ENCODE results near the gene CACTIN. TPM values are rescaled to one million over a fixed set of nuclear protein-coding genes. Genes with fewer than 3 reads are reported as not detected.

CACTIN gene
- total RNA-seq, 1 donor from 2014 or later, result 10.5 TPM

- ATAC-seq, result no peak
Observed at GRCh38 chr19:3608750-3609322, 17.8 kb downstream of the CACTIN start.

GRCh38 chr19:3608079-3608641 is 18.4 kb downstream of the CACTIN start:
- no peak for ATAC-seq

GRCh38 chr19:3607303-3608078 is 19.1 kb downstream of the CACTIN start:
- peak; percentile 30 for ATAC-seq

- ATAC-seq, result peak; percentile 35
Observed at GRCh38 chr19:3606690-3607289, 19.8 kb downstream of the CACTIN start, which contains the start of gene TBXA2R. TSS of gene TBXA2R (minus strand) at chr19:3606875. CDS start at chr19:3600634, 6,241 bp downstream.

- peak; percentile 61 for ATAC-seq
Observed at GRCh38 chr19:3606174-3606689, 20.4 kb downstream of the CACTIN start.

GRCh38 chr19:3605770-3606169 is 20.8 kb downstream of the CACTIN start:
- no peak for ATAC-seq

GRCh38 chr19:3605361-3605760 is 21.2 kb downstream of the CACTIN start:
- ATAC-seq, result no peak

GRCh38 chr19:3604987-3605343 is 21.6 kb downstream of the CACTIN start:
- no peak for ATAC-seq

GRCh38 chr19:3604227-3604986 is 22.2 kb downstream of the CACTIN start:
- no peak for ATAC-seq

- no peak for ATAC-seq
Observed at GRCh38 chr19:3603121-3603811, 23.3 kb downstream of the CACTIN start.

GRCh38 chr19:3601021-3601420 is 25.6 kb downstream of the CACTIN start:
- ATAC-seq, result no peak

- ATAC-seq, result peak; percentile 12
Observed at GRCh38 chr19:3599776-3600187, 26.8 kb downstream of the CACTIN start.

GRCh38 chr19:3595521-3596061 is 31.0 kb downstream of the CACTIN start:
- ATAC-seq, result no peak

- peak; percentile 20 for ATAC-seq
Observed at GRCh38 chr19:3593156-3593555, 33.4 kb downstream of the CACTIN start.

- no peak for ATAC-seq
Observed at GRCh38 chr19:3591876-3592613, 34.5 kb downstream of the CACTIN start.

- no peak for ATAC-seq
Observed at GRCh38 chr19:3590991-3591659, 35.5 kb downstream of the CACTIN start.

GRCh38 chr19:3589949-3590348 is 36.6 kb downstream of the CACTIN start:
- ATAC-seq, result no peak

GRCh38 chr19:3589439-3589838 is 37.2 kb downstream of the CACTIN start:
- ATAC-seq, result no peak

GRCh38 chr19:3586707-3587346 is 39.8 kb downstream of the CACTIN start:
- ATAC-seq, result peak; percentile 14

Measured in esophagus mucosa (tissue), 1 donor.